SK-N-DZ (cell line): ENCODE data around the gene HEATR5B. TPM values are rescaled to one million over a fixed set of nuclear protein-coding genes. Genes with fewer than 3 reads are reported as not detected.

Source experiments
- DNase-seq: peaks from one replicate; pipeline ENCODE4 v3.0.0-alpha.2; 2015; ENCODE audit warnings: low spot score
- polyA plus RNA-seq, 2 experiments: library from polyadenylated mRNA; depleted of rRNA; stranded (reverse); fragments of >200 nt; gene quantifications; 2 replicates each; pipeline ENCODE4 v1.2.3, GENCODE V29; 2014

The HEATR5B gene
- polyA plus RNA-seq (2014; cell fraction: cytosol; rRNA removed) = 12.5 and 18.2 TPM in 2 replicates
- 22.1 and 28.0 TPM in 2 replicates for polyA plus RNA-seq (2014; cell fraction: nucleus; rRNA removed)

DNA sequence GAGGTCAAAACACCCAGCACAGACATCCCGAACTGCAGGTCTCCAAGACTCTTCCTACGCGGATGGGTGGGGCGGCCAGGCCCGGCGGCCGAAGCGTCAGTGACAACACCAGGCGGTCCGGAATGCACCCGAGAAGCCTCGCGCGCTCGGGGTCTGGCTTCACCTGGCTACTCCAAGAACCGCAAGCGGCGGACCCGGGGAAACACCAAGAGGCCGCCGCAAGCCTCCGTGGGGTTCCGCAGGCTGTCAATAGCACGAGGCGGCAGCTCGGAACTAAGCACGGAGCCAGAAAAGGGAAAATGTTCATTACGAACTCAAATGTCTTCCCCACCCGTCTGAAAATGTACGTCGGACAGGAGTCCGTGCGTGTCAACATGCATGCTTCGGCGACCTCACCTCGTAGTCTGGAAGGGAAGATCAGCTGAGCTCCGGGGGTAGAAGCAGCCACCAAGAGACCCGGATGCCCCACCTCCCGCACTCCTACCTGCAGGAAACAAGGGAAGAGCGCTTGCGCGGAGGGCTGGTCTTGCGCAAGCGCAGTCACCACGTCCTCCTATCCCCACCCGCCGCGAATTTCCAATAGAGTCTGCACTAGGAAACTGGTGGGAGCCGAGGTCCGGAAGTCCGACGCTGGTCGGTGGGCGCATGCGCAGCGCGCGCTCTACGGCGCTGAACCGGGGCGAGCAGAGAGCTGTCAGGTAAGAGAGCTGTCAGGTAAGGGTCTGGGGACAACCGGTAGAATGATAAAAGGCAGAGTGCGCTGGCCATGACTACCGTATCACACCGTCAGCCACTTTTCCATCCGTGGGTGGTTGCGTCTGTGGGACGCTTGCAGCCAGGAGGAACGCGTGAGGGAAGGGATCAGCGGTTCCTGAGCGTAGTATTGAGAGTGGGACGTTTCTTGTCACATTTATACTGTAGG is at the start of gene HEATR5B, which contains the start of gene GPATCH11:
Gene HEATR5B, minus strand, starts transcription at position 500 of the 922 bp plus-strand sequence. CDS start 958 bp downstream, outside the sequence.
Gene GPATCH11, plus strand, starts transcription at position 646 of the 922 bp plus-strand sequence. CDS start 3,864 bp downstream, outside the sequence.
- DNase-seq = peak; percentile 96

GRCh38 chr2:37132914-37133313 is 48.7 kb upstream of the HEATR5B start:
- DNase-seq = no peak

- DNase-seq = no peak
These were observed 41.2 kb upstream of the HEATR5B start for GRCh38 chr2:37125416-37125815.

- no peak for DNase-seq
These were observed 35.0 kb upstream of the HEATR5B start for GRCh38 chr2:37119157-37119556.

DNA sequence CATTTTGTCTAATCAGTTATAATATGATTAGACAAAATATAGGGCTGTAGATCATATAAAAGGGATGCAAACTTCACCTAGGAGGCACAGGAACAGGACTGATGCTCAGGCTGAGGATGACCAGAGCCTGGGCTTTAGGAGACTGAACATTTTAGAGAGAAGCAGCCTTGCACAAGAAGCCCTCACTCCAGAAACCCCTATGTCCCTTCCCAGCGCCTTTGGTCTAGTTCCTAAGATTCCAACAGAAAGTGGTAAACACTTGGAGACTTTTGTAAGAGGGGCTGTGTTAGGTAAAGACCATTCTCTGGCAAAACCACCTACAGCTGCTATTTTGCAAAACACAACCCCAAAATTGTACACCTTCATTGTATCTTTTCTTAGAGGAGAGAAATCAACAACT is 33.4 kb upstream of the HEATR5B start:
- no peak for DNase-seq

- no peak for DNase-seq
These were observed 27.8 kb upstream of the HEATR5B start for GRCh38 chr2:37111958-37112357.

DNA sequence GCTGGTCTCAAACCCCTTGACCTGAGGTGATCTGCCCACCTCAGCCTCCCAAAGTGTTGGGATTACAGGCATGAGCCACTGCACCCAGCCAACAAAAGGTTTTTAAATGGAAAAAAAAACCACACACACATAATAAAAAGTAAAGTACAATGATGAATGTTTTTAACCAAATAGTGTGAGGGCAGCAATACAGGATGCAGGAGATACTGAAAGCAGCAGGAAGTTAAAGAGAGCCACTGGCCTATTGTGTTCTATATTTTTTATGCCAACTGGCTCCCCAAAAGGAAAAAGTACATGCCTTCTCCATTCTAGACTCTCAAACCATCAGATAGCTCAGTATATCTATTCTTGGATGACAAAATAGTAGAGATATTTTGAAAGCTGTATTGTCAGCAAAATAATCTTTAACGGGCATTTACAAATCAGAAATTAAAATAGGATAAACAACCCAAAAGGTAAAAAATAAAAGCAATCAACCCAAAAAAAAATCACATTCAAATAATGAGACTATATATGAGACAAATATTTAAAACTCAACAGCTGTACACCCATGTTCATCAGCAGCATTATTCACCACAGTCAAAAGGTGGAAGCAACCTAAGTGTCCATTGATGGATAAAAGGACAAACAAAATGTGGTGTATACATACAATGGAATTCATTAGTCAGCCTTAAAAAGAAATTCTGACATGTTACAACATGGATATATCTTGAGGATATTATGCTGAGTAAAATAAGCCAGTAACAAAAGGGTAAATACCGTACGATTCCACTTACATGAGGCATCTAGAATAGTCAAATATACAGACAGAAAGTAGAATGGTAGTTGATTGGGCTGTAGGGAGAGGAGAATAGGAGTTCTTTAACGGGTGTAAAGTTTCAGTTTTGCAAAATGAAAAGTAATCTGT is 26.4 kb upstream of the HEATR5B start:
- no peak for DNase-seq

GRCh38 chr2:37109523-37109922 is 25.4 kb upstream of the HEATR5B start:
- DNase-seq = no peak

DNA sequence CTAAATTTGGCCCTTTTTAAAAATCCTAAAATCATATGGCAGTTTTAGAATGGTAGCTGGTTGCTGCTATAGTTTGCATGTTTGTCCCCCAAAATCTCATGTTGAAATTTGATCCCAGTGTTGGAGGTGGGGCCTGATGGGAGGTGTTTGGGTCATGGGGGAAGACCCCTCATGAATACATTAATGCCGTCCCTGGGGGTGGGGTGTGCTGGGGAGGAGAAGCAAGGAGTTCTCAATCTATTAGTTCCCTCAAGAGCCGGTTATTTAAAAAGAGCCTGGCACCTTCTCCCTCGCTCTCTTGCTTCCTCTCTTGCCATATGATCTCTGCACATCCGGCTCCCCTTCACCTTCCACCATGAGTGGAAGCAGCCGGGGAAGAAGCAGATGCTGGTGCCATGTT is 21.0 kb upstream of the HEATR5B start:
- DNase-seq = no peak

- DNase-seq = no peak
These were observed 20.0 kb upstream of the HEATR5B start for GRCh38 chr2:37104178-37104577.

- DNase-seq = no peak
These were observed 18.4 kb upstream of the HEATR5B start for GRCh38 chr2:37102588-37102987.

- no peak for DNase-seq
These were observed 15.9 kb upstream of the HEATR5B start for GRCh38 chr2:37100054-37100453.

GRCh38 chr2:37098416-37099118 is 14.4 kb upstream of the HEATR5B start:
- no peak for DNase-seq

- no peak for DNase-seq
These were observed 12.4 kb upstream of the HEATR5B start for GRCh38 chr2:37096568-37096967.

DNA sequence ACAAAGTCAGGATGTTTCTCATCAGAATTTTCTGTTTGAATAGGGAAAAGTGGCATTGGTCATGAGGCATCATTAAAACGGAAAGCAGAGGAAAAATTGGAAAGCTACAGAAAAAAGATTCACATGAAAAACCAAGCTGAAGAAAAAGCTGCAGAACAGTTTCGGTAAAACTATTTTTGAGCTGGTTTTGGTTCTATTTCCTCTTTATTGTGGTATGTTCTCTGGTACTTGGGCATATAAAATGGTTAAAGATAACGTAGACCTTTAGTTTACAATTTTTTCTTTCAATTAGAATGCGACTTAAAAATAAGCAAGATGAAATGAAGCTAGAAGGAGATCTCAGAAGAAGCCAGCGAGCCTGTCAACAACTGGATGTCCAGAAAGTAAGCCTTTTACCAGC is 7.7 kb upstream of the HEATR5B start:
- DNase-seq = no peak

- DNase-seq = no peak
These were observed 5.9 kb upstream of the HEATR5B start for GRCh38 chr2:37090019-37090477.

GRCh38 chr2:37085731-37086147 is 1.6 kb upstream of the HEATR5B start:
- no peak for DNase-seq

- DNase-seq = no peak
These were observed 625 bp upstream of the HEATR5B start for GRCh38 chr2:37084797-37085196.

DNA sequence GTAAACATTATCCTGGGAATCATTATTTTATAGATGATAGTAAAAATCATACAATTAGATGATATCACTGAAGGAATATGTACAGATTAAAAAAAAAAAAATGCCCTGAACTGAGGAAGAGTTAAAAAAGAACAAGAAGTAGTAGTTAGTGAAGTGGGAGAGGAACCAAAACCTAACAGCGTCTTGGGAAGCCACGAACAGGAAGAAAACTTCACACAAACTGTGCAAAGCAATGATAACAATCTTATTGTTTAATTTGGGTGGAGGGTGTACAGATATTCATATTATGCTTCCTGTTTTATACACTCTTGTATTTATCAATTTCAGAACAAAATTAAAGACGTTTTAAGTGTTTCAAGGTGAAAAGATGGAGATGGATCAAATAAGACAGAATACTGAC is 3.5 kb downstream of the HEATR5B start:
- no peak for DNase-seq

DNA sequence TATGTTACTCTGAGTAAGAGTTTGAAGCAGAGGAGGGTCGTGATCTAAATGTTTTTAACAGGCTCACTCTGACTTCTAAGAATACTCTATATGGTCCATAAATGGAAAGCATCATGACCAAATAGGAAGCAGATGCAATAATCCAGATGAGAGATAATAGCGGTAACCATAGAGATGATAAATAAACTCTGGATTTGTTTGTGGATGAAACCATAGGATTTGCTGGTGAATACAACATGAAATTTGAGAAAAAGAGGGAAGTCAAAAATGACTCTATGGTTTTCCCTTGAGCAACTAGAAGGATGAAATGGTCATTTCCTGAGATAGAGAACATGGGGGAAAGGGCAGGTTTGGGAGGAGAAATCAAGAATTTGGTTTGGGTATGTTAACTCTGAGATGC is 3.9 kb downstream of the HEATR5B start:
- no peak for DNase-seq

- DNase-seq = no peak
These were observed 13.2 kb downstream of the HEATR5B start for GRCh38 chr2:37070931-37071330.
